ENCODE results near the gene EGR4.

The EGR4 gene

DNA sequence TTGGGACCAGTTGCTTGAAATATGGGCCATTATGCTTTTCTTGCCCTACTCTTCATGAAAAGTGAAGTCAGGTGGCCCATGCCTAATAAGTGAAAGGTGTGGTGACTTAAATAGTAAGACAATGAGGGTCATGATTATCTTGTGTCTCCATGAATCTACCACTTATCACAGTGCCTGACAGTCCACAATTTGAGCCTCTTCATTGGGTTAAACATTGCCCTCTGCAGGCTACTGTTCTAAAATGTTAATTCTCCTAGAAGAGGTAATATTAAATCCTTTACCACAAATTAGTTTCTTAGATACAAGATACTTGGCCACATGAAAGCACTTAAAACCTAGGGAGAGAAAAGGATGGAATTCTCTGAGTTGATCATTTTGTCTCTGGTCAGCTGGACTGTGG lies 4.0 kb downstream of the EGR4 start:
- DNase-seq: peak; percentile 20

GRCh38 chr2:73286134-73286655 lies 7.2 kb downstream of the EGR4 start:
- no peak for DNase-seq

GRCh38 chr2:73285159-73285739 lies 8.1 kb downstream of the EGR4 start:
- peak; percentile 43 for DNase-seq

- no peak for DNase-seq
Measured at GRCh38 chr2:73284296-73285158, 8.8 kb downstream of the EGR4 start, which contains the start of gene FBXO41. TSS of gene FBXO41 (minus strand) at chr2:73284478. CDS start at chr2:73269630, 14,848 bp downstream.

GRCh38 chr2:73283545-73284295 lies 9.6 kb downstream of the EGR4 start:
- DNase-seq: no peak

- DNase-seq: no peak
Measured at GRCh38 chr2:73282924-73283544, 10.3 kb downstream of the EGR4 start.

DNA sequence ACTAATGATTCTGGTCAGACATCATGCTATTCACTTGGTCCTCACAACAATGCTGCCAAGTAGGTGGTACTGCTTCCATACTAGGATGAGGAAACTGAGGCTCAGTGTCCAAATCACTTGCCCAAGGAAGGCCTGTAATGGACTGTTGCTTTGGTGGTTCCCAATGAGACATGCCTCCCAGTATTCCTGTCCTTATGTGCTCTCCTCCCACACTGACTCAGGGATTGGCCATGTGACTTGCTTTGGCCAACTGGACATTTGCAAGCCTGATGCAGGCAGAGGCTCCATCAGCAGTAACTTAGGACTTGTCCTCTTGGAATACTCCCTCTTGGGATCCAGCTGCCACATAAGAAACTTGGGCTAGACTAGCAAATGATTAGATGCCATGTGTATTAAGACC lies 12.1 kb downstream of the EGR4 start:
- no peak for DNase-seq

DNA sequence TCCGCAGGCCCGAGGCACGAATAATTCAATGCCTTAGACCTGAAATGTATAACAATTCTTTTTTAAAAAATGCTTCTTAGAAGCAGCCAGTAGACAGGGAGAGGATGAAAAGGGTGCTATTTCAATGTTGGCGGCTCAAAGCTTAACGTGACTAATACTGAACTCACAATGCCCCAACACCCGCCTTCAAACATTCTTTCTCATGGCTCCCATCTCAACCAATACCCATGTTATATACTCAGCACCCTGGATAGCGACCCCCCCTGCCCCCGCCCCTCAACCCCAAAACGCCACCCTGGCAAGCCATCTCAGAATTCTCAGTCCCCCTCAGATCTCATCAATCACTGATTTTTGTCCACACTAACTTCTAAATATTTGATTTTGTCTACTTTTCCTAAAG lies 13.5 kb downstream of the EGR4 start:
- no peak for DNase-seq

- no peak for DNase-seq
Measured at GRCh38 chr2:73272270-73272669, 21.1 kb downstream of the EGR4 start.

DNA sequence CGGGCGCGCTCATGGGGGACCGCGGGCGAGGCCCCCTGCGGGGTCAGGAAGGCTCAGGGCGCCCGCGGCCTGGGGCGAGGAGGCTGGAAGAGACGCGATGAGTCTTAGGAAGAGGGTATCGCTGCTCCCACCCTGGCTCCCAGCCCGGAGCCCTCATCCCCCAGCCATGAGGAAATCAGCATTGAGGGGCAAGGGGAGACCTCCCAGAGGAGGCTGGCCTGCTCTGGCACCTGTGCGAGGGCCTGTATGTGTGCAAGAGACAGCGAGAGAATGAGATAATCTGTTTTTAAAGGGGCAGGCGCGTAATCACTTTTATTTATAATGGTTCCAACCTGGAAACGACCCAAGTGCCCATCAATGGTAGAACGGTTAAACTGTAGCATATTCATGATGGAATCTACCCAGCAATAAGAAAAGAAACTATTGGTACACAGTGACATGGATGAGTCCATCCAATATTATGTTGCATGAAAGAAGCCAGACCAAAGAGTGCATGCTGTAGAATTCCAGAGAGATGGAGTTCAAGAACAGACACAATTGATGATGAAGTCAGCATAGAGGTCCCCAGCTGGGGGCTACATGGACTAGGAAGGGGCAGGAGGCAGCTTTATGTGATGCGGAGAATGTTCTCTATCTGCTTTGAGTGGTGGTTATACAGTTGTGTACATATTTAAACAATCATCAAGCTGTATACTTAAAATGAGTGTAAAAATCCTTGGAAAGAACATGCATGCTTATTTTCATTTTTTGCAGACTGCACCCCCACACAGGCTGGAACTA lies 23.5 kb downstream of the EGR4 start:
- no peak for DNase-seq

- DNase-seq: no peak
Measured at GRCh38 chr2:73268830-73269685, 24.3 kb downstream of the EGR4 start.

DNA sequence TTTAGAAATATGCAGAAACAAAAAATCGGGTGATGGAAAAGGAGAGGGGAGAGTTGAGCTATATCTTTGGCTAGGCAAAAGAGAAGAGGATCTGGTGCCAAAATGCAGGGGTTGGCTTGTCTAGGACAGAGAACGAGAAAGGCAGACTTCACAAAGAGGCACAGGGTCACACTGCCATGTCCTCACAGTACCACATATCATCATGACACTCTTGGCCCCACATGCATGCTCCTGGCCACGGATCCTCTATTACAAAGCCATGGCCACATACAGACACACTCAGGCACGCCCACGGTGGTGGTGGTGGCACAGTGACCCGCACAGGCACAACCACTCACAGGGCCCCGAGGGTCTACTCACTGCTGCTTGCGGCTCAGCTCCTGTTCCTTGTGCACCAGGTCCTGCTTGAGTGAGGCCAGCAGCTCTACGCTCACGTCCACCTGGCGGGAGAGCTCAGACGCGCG lies 24.9 kb downstream of the EGR4 start:
- no peak for DNase-seq

- DNase-seq: no peak
Measured at GRCh38 chr2:73267008-73267407, 26.3 kb downstream of the EGR4 start.

DNA sequence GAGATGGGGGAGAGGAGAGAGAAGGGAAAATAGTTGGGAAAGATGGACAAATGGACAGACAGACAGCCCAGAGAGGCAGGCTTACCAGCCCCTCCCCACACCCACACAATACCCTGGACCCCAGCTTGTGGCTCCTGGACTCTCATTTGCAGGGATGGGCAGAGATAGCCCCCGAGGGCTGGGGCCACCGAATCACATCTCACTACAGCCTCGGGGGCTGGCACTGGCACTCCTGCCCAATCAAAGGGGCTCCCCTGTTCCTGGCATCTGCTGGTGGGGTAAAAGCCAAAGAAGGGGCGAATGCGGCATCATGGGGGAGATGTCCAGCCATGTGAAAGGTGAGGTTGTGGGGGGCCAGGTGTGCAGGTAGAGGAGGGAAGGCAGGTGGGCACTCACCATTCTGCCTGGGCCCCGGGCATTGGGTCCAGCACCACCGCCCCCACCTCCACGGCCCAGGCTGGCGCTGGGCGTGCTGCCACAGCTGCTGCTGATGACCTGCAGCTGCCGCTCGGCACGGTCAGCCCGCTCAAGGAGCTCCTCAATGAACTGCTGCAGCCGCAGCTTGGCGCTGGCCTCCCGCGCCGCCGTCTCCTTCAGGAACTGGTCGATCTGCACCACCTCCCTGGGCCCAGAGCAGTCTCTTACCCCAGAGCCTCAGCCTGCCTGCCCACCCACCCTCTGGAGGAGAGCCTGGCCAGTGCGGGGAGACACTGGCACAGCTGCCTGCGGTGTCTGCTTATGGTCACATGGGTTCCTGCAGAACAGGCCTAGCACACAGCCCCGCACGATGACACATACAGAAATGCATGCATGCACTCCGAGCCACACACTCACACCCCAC lies 27.1 kb downstream of the EGR4 start:
- no peak for DNase-seq

- no peak for DNase-seq
Measured at GRCh38 chr2:73265298-73266060, 27.9 kb downstream of the EGR4 start.

- DNase-seq: no peak
Measured at GRCh38 chr2:73264783-73265182, 28.6 kb downstream of the EGR4 start.

DNA sequence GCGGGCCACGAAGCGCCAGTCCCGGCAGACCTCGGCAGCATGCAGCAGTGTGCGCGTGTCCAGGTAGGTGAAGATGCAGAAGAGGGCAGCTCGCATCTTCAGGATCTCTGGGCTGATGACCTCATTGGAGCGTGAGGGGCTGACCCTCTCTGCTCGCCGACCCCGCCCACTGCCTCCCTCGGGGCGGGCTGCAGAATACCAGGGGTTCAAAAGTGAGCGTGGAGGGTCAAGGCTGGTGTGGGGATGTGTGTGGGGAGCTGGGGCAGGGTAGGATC lies 29.1 kb downstream of the EGR4 start:
- DNase-seq: no peak

DNA sequence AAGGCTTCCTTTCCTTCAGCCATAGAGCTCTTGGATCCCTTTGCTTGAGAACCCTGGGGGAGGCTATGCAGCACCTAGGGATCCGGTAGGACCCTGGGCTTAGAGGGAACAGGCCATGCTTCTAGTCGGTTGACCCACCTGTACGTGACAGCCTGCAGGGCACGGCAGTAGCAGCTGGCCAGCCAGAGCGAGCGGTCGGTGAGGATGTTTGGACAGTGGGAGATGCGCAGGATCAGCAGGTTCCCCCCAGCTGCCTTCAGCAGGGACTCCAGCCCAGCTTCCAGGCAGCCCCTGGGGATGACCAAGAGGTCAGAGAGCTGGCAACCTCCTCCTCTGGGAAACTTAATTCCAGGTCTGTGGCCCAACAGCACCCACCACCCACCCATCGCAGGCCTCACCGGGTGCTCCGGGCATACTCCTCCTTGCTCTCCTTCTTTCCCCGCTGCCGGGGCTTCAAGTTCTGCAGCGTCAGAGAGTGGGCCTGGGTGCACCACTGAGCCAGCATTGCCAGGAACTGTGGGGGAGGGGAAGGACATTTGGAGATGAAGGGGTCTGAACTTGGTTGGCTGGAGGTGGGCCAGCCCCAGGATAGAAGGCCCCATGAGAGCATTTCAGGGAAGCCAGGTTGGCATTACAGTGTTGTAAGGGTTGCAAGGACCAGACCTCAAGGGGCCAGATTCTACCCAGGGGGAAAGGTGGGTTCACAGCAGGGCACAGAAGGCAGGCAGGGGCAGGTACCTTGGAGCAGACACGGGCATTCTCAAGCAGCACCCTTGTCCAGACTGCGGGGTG lies 29.6 kb downstream of the EGR4 start:
- DNase-seq: no peak

Data from hematopoietic multipotent progenitor cell treated with erythropoietin and hydrocortisone succinate and interleukin-3 and kit ligand, for 8 days (in vitro differentiated cells).